GM06990 (cell line): ENCODE measurements around the gene PSMD14.

Experiments
- DNase-seq: peaks from one replicate; pipeline ENCODE4 v3.0.0-alpha.2; 2011; ENCODE audit not compliant: insufficient read length; ENCODE audit errors: extremely low read depth
- H3K27me3 ChIP-seq: replicated peaks from 2 replicates; pipeline ENCODE4 v1.6.0; 2011; ENCODE audit warnings: low read length; ENCODE audit not compliant: control insufficient read depth, insufficient read depth
- H3K36me3 ChIP-seq: 2 replicates; pipeline ENCODE4 v1.5.1; 2011; ENCODE audit warnings: low read length; ENCODE audit not compliant: control insufficient read depth, insufficient read depth
- H3K4me3 ChIP-seq: replicated peaks from 2 replicates; pipeline ENCODE4 v1.5.1; 2011; ENCODE audit warnings: low read depth, mild to moderate bottlenecking, control low read depth, low read length
- TF ChIP-seq, protein P1 (sequence below): IDR thresholded peaks from 2 replicates; pipeline ENCODE4 v1.5.1; 2011; ENCODE audit warnings: low read length, control low read depth, mild to moderate bottlenecking, inconsistent platforms; ENCODE audit not compliant: insufficient read depth, poor library complexity, severe bottlenecking

PSMD14 gene

DNA sequence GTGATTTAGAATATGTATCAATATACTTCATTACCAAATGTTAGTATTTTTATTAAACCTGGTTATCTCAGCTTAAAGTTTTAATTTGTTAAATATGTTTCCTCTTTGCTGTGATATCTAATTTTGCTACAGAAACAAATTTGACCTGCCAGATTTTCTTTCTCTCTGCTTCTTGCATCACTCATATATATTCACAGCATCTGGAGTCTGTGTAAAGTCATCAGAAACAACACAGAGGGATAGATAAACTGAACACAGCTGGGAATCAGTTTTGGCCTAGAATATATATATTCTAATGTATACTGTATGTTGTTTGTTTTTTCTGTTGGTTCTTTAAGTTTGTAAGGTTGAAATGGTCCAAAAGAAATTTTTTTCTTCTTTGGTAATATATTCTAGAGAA lies 8.5 kb downstream of the PSMD14 start:
- Histone ChIP-seq H3K36me3 (no peaks in the 10 kb centered on the region), H3K27me3 (no peaks in the 10 kb centered on the region), H3K4me3 (no peak overlapping the region)
- TF ChIP-seq, protein P1, sequence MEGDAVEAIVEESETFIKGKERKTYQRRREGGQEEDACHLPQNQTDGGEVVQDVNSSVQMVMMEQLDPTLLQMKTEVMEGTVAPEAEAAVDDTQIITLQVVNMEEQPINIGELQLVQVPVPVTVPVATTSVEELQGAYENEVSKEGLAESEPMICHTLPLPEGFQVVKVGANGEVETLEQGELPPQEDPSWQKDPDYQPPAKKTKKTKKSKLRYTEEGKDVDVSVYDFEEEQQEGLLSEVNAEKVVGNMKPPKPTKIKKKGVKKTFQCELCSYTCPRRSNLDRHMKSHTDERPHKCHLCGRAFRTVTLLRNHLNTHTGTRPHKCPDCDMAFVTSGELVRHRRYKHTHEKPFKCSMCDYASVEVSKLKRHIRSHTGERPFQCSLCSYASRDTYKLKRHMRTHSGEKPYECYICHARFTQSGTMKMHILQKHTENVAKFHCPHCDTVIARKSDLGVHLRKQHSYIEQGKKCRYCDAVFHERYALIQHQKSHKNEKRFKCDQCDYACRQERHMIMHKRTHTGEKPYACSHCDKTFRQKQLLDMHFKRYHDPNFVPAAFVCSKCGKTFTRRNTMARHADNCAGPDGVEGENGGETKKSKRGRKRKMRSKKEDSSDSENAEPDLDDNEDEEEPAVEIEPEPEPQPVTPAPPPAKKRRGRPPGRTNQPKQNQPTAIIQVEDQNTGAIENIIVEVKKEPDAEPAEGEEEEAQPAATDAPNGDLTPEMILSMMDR, result no peak
- no peak for DNase-seq

- Histone ChIP-seq H3K27me3 (no peaks in the 10 kb centered on the region), H3K36me3 (no peaks in the 10 kb centered on the region; the same call in 1 of the 2 replicates), H3K4me3 (no peak overlapping the region)
- TF ChIP-seq, protein P1, result no peak
- DNase-seq, result no peak
Measured at GRCh38 chr2:161321944-161322648, 13.9 kb downstream of the PSMD14 start.

DNA sequence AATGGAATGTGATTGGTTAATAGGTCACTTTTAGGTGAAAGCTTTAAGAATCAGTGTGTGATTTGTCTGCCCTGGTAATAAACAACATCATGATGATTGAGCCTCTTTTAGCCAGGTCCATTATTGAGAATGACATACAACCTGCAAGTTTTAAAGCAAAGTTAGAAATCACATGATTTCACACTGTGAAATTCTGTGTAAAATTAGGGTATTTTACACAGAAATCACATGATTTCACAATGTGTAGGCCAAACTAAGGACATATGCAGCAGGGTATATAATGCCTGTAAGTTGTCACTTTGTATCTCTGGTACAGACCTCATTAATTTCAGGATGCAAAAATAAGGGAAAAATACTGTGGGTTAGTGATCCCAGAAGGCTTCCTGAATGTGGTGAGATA lies 16.7 kb downstream of the PSMD14 start:
- Histone ChIP-seq H3K27me3 (no peaks in the 10 kb centered on the region), H3K36me3 (no peaks in the 10 kb centered on the region; the same call in 1 of the 2 replicates), H3K4me3 (no peak overlapping the region)
- TF ChIP-seq, protein P1, result no peak
- no peak for DNase-seq

- no peaks in the 10 kb centered on the region for H3K27me3 ChIP-seq
- no peaks in the 10 kb centered on the region for H3K36me3 ChIP-seq
- DNase-seq, result no peak
- TF ChIP-seq, protein P1, result no peak
- H3K4me3 ChIP-seq, result no peak overlapping the region
Measured at GRCh38 chr2:161327582-161327981, 19.4 kb downstream of the PSMD14 start.

DNA sequence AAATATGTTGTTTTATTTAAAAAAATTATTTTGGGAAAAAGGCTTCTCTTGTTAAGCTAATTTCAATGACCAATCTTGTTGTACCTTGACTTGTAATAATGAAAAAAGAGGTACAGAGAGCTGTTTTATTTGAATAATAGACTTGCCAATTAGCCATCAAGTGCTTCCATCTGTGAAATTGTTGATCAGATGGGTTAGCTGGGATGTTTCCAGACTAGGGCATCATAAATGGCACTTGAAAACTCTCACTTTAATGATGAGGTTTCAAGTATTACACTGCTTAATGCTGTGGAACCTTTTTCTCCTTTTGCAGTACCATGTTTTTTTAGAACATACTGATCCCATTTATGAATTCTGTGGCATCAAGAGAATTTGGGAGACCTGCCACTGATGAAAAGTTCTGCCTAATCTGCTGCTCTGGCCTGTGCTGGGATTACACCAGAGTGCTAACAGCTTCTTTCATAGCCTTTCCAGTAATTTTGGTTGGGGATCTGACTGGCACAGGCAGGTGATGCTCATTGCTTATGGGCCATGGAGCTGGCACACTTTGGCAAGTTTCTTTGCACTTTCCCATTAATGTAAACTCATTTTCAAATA lies 24.2 kb downstream of the PSMD14 start:
- no peak for DNase-seq
- TF ChIP-seq, protein P1, result no peak
- H3K27me3 ChIP-seq, result no peaks in the 10 kb centered on the region

More for the DNA sequence above, 24.2 kb downstream of the PSMD14 start:
- Histone ChIP-seq H3K36me3 (no peaks in the 10 kb centered on the region), H3K4me3 (no peak overlapping the region)
